Measurements from ENCODE around the gene IQSEC2. TPM values are rescaled to one million over a fixed set of nuclear protein-coding genes. Genes with fewer than 3 reads are reported as not detected.

Gene IQSEC2
- total and polyA plus RNA-seq, 9 of the 15 experiments (the other 6 are each of a cell fraction or from before 2014, with no cell fraction given), result 2.7 to 41.8 (median 20.1) TPM

- TF ChIP-seq AFF1 (IDR thresholded peaks at IDR 0.05; ENCODE audit: low read depth in 1 of 2, partially characterized antibody in 2 of 2), result peak in 1 of 2 experiments; percentile 88
- TF ChIP-seq MED1 (CRISPR knock-in tag; IDR thresholded peaks at IDR 0.05; ENCODE audit: borderline replicate concordance), result no peak
- peak; percentile 92 for TF ChIP-seq ELF1 (tag; IDR thresholded peaks at IDR 0.05)
- TF ChIP-seq SAFB (IDR thresholded peaks at IDR 0.05; ENCODE audit: borderline replicate concordance, low read depth, low read length), result no peak
- TF ChIP-seq FOXP4 (CRISPR knock-in tag; IDR thresholded peaks at IDR 0.05; ENCODE audit: borderline replicate concordance), result 0 out of 2 replicates have a peak, but pooled peaks have one; percentile 55
- TF ChIP-seq IRF2 (CRISPR knock-in tag; IDR thresholded peaks at IDR 0.05), result no peak
- no peak for TF ChIP-seq ATF1 (CRISPR knock-in tag; IDR thresholded peaks at IDR 0.05)
- TF ChIP-seq ATF1 (tag; IDR thresholded peaks at IDR 0.05), result peak; percentile 94
- TF ChIP-seq SMAD3 (CRISPR knock-in tag; conservative IDR thresholded peaks at IDR 0.05), result 0 out of 2 replicates have a peak, but pooled peaks have one; percentile 32
- no peak for TF ChIP-seq ZNF239 (CRISPR knock-in tag; IDR thresholded peaks at IDR 0.05)
- TF ChIP-seq, protein P1, sequence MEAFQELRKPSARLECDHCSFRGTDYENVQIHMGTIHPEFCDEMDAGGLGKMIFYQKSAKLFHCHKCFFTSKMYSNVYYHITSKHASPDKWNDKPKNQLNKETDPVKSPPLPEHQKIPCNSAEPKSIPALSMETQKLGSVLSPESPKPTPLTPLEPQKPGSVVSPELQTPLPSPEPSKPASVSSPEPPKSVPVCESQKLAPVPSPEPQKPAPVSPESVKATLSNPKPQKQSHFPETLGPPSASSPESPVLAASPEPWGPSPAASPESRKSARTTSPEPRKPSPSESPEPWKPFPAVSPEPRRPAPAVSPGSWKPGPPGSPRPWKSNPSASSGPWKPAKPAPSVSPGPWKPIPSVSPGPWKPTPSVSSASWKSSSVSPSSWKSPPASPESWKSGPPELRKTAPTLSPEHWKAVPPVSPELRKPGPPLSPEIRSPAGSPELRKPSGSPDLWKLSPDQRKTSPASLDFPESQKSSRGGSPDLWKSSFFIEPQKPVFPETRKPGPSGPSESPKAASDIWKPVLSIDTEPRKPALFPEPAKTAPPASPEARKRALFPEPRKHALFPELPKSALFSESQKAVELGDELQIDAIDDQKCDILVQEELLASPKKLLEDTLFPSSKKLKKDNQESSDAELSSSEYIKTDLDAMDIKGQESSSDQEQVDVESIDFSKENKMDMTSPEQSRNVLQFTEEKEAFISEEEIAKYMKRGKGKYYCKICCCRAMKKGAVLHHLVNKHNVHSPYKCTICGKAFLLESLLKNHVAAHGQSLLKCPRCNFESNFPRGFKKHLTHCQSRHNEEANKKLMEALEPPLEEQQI (IDR thresholded peaks at IDR 0.05), result peak; percentile 79
- TF ChIP-seq, protein P2, sequence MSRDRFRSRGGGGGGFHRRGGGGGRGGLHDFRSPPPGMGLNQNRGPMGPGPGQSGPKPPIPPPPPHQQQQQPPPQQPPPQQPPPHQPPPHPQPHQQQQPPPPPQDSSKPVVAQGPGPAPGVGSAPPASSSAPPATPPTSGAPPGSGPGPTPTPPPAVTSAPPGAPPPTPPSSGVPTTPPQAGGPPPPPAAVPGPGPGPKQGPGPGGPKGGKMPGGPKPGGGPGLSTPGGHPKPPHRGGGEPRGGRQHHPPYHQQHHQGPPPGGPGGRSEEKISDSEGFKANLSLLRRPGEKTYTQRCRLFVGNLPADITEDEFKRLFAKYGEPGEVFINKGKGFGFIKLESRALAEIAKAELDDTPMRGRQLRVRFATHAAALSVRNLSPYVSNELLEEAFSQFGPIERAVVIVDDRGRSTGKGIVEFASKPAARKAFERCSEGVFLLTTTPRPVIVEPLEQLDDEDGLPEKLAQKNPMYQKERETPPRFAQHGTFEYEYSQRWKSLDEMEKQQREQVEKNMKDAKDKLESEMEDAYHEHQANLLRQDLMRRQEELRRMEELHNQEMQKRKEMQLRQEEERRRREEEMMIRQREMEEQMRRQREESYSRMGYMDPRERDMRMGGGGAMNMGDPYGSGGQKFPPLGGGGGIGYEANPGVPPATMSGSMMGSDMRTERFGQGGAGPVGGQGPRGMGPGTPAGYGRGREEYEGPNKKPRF (IDR thresholded peaks at IDR 0.05; ENCODE audit: low read depth, low read length), result no peak
- no peak for TF ChIP-seq USF2 (CRISPR knock-in tag; IDR thresholded peaks at IDR 0.05)
- peak; percentile 78; the same call in 1 of the 2 replicates for TF ChIP-seq XRCC5 (IDR thresholded peaks at IDR 0.05; ENCODE audit: low read depth, low read length)
These were observed 56.3 kb downstream of the IQSEC2 start, which contains the start of gene KDM5C (continued) for GRCh38 chrX:53224860-53225797.

All from K562 (cell line).